HFF-Myc (cell line): ENCODE data around the gene MYL10.
"Not testable (repeated sequence)": the region's sequence is repeated elsewhere in the genome, so short reads cannot be mapped to it uniquely, and the experiment has no call there.

Source experiments
- DNase-seq: peaks from one replicate; pipeline ENCODE4 v3.0.0-alpha.2; 2011; ENCODE audit warnings: low read depth; ENCODE audit errors: extremely low read depth
- H3K4me3 ChIP-seq: replicated peaks from 2 replicates; pipeline ENCODE4 v1.5.1; 2011; ENCODE audit warnings: low read depth, mild to moderate bottlenecking, control low read depth, low read length
- TF ChIP-seq, protein P1 (sequence below): IDR thresholded peaks from 2 replicates; pipeline ENCODE4 v1.5.1; 2012; ENCODE audit warnings: mild to moderate bottlenecking, low read depth, low read length, control low read depth; ENCODE audit errors: missing control alignments

Gene MYL10

DNA sequence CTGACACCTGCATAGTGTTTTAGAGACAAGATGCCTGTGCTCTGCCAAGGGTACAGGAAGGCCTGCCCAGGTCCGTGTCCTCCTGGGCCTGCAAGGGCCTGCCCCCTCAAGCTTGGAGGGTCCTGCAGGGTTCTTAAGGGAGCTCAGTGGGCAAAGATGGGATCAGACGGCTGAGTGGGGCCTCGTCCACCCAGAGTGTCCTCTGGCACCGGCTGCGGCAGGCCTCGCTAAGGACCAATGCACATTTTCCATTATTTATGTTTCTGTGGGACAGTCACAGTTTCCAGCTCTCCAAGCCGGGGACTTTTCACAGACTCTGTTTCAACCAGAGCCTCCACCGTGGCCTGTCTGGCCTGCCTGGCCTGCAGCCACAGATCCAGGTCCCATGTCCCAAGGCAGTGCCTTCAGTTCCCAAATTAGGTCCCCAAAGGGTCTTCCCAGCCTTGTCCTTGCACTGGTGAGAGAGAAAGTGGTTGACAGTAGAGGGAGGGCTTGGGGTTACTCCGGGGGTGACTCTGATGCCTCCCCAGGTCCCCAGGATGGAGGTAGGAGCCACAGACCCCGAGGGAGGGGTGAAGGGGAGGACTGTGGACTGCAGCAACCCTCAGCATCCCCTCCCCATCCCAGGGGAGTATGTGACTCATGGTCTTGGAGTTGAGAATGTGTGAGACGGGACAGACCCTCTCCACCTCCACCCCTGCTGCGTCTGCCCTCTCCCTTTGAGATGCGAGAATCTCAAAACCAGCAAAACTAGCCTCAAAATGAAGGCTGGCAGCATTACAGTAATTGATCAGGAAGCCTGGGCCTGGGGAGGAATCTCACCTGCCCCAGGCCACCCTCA is 14.8 kb downstream of the MYL10 start:
- TF ChIP-seq, protein P1, sequence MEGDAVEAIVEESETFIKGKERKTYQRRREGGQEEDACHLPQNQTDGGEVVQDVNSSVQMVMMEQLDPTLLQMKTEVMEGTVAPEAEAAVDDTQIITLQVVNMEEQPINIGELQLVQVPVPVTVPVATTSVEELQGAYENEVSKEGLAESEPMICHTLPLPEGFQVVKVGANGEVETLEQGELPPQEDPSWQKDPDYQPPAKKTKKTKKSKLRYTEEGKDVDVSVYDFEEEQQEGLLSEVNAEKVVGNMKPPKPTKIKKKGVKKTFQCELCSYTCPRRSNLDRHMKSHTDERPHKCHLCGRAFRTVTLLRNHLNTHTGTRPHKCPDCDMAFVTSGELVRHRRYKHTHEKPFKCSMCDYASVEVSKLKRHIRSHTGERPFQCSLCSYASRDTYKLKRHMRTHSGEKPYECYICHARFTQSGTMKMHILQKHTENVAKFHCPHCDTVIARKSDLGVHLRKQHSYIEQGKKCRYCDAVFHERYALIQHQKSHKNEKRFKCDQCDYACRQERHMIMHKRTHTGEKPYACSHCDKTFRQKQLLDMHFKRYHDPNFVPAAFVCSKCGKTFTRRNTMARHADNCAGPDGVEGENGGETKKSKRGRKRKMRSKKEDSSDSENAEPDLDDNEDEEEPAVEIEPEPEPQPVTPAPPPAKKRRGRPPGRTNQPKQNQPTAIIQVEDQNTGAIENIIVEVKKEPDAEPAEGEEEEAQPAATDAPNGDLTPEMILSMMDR = no peak
- H3K4me3 ChIP-seq = no peak overlapping the region
- no peak for DNase-seq

DNA sequence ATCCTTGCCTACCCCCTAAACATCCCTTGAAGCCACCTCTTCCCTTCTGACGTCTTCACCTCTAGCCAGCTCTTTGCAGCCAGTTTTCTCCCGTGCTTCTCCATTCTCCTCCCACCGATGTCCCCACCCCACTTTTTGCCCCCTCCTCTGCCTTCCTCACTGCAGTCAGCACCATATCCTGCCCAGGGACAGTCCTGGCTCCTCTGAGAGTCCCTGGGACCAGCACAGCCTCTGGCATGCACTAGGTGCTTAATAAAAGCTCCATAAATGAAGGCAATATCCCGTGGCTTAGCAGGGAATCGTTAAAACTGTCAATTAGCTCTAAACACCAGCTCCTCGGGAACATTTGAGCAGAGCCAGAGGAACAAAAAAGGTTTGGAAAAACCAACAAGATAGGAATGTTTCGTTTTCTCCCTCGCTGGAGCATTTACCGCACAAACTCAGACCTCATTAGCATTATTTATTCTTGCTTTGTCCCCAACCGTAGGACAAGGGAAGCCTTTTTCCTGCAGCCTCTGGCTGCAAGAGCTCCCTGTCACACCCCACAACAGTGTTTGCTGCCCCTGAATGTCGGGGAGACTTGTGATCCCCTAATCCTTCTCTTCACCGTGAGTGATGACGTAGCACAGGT is 16.1 kb downstream of the MYL10 start:
- TF ChIP-seq, protein P1 = no peak
- no peak overlapping the region for H3K4me3 ChIP-seq
- no peak for DNase-seq

DNA sequence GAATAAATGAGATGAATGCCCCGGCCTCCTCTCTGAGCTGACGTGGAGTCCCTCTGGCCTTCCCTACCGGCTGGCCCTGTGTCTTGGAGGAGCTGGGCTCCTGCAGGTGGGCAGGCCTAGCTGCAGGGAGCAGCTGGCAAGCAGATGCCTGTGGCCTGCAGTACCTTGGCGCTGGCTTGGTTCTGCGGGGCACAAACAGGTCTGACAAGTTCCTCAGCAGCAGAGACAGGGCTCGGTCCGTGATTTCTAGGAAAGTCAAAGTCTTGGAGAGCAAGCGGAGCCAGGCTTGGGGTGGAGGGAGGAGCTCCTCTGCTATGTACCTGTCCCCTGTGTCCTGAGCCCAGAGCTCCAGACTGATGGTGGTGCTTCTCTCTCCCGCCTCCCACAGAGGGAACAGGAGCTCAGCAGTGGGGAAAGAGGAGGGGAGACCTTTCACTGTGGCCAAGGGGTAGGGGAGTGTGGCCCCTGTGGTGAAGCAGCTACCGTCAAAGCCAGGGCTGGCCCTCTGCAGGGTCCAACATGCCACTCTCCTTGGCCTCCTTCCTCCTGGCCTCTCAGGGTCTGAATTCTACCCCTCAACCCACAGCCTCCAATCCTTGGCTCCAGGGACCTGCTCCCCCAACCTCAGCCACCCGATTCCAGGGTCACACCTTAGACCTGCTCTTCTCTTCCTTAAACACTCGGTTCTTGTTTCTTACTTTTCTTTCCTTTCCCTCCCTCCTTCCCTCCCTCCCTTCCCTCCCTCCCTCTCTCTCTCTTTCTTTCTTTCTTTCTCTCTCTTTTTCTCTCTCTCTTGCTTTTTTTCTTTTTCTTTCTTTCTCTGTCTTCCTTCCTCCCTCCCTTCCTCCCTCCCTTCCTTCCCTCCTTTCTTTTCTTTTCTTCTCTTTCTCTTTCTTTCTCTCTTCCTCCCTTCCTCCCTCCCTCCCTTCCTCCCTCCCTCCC is 20.1 kb downstream of the MYL10 start:
- DNase-seq = no peak
- H3K4me3 ChIP-seq = no peak overlapping the region
- TF ChIP-seq, protein P1 = no peak

DNA sequence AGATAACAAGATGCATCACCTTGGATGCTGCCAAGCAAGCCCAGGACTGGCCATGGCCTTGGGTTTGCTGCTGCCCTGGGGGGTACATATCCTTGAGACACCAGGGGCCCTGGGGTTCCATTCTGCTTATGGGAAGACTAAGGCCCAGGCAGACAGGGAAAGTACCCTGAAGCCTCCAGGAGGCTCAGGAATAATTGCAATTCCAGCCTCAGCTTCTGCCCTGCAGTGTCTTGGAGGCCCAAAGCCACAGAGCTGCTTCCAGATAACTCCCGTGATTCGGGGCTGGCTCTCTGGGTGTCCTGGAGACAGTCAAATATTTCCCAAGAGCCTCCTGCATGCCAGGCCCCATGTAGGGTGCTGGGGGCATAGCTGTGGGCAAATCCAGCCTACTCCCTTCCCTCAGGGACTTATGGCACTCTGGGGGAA is 22.6 kb downstream of the MYL10 start:
- no peak overlapping the region for H3K4me3 ChIP-seq
- TF ChIP-seq, protein P1 = no peak
- no peak for DNase-seq

DNA sequence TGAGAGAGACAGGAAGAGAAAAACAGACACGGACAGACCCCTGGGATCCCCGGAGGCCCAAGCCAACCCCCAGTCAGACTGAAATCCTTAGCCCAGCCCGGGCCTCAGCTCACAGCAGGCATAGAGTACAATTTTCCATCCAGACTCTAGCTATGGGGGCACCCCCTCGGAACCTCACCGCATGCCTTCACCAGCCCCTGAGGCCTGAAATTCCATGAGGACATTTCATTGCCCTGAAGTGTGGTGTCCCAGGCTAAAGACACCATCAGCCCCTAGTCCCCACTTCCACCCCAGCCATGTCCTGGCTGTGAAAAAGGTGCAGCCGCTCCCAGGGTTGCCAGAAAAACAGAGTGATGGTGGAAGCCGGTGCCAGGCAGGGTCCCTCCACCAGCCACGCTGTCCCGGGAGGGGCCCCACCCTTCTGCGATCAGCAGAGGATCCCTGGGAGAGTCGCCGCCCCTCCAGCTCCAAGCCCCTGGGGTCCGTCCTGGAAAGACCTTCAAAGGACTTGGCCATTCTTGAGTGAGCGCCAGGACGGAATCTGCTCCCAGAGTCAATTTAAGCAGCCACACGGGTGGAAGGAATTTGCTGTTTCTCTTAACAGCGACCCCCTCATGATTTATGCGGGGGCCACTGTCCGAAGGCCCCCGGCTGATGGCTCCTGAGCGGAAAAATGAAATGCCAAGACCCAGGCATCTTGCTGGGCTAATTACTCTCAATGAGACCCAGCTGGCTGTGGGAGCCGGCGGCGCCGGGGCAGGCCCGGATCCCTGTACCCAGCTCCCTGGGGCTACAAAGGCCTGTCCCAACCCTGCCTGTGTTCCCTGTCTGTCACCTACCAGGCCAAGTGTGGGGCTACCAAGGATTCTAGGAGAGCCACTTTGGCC is 23.2 kb downstream of the MYL10 start:
- TF ChIP-seq, protein P1 = no peak
- DNase-seq = no peak
- H3K4me3 ChIP-seq = no peak overlapping the region

DNA sequence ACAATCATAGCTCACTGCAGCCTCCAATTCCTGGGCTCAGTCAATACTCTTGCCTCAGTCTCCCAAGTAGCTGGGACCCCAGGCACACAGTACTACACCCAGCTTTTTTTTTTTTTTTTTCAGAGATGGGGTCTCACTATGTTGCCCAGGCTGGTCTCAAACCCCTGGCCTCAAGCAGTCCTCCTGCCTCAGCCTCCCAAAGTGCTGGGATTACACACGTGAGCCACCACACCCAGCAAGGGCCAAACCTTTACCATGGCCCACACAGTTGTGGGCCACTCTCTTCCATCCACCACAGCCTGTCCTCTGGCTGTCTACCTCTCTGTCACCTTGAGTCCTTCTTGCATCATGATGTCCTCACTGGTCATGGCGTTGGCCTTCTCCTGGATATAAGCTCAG is 24.2 kb downstream of the MYL10 start:
- DNase-seq, H3K4me3 ChIP-seq: not testable (repeated sequence)
